Stimulated activated CD8-positive, alpha-beta memory T cell treated with anti-CD3 and anti-CD28 coated beads, Interleukin-2, amount 100 ng/mL, for 48 hours (primary cell): Measurements from ENCODE around the gene SCAANT1.
A peak's percentile ranks its signal among the peaks of the same experiment; 100 is the strongest.

Experiments
- DNase-seq, 2 donors: peaks; one replicate each; pipeline ENCODE4 v3.0.0-alpha.2; 2020; ENCODE audit warnings: low read depth in 2 of 2

SCAANT1 gene

GRCh38 chr3:63911873-63912767 lies at the start of gene SCAANT1:
TSS of gene SCAANT1 (minus strand) at chr3:63912383.
- DNase-seq: peak; percentile 64 to 75

DNA sequence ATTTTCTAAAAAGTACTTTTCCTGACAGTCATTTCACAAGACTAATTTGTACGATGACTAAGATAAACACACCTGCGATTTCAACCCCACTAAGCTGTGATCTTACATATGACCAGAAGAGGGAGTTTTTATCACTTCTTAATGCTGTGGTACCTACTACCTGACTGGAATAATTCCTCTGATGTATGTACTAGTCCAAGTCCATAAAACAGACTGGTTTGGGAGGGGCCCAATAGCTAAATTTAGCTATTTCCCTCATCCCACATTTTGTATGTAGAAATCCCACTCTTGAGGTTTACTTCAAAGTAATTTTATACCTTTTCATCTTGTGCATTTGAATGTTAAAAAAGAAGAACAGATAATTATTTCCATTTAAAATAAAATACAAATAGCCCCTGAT lies 49.7 kb upstream of the SCAANT1 start:
- DNase-seq: no peak

GRCh38 chr3:63960048-63960711 lies 48.0 kb upstream of the SCAANT1 start:
- no peak for DNase-seq

GRCh38 chr3:63959146-63959545 lies 47.0 kb upstream of the SCAANT1 start:
- DNase-seq: no peak

DNA sequence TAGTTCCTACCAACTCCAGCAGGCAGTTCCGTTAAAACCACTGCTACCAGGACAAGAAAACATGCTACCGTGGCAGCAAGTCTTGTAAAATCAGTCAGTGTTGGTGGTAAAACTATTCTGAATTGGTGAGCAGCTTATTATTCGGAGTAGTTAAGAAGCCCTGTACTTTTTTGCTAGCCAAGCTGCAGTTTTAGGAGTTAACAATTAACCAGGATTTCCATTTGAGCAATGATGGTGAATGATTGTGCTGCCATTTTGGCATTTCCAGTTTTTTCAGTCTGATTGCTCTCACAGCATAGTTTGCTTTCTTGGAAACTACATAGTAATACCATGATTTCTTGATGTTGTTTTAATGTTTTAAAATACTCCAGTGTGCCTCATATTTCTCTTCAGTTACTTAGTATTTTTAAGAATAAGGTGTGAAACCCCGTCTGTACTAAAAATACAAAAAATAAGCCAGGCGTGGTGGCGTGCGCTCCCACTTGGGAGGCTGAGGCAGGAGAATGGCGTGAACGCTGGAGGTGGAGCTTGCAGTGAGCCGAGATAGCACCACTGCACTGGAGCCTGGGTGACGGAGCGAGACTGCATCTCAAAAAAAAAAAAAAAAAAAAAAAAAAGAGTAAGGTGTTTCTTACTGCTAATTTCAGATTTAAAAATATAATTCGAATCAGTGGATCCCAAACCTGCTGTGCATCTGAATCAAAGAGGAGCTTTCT lies 43.8 kb upstream of the SCAANT1 start:
- DNase-seq: no peak

DNA sequence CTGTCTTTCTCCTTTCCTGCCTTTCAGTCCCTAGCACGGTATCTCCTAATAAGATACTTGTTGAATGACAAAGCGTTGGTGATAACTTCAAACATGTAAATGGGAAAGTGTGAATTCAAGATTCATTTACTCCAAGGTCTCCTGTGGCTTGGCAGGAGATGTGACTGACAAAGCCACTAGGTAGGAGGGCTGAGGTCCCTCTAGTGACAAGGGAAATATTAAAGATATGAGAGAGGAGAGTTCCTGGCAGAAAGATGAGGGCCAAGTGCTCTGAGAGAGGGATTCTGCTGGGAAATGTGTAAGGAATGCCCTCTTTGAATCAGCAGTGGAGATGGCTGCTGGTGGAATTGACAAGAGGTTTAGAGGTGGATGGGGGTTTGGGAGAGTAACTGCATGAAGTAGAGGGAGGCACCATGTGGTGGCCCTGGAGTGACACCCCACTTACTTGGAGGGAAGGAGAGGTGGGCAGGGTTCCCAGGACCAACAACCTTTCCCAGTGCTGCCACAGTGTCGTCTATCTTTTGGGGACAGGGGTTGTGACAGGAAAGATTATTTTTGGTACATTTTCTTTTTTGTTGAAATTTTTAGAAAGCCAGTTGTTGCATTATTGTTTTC lies 43.0 kb upstream of the SCAANT1 start:
- DNase-seq: no peak

DNA sequence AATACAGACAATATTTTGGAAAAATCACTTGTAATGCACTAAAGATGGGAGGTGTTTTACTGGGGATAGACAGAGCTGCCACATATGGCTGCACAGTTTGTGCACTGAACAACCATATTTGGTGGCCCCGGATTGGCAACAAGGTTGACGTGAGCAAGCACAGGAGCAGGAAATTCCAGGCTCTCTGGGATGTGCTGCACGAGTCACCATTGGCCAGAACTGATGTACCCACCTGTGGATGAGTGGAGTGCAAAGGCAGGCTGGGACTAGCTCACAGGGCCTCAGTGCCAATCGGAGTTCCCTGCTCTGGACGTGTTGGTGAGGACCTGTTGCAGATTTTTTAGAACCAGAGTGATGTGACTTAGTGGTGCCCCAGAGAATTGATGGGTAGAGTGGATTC lies 42.0 kb upstream of the SCAANT1 start:
- DNase-seq: no peak

- DNase-seq: no peak
These were observed 40.0 kb upstream of the SCAANT1 start for GRCh38 chr3:63952248-63952594.

GRCh38 chr3:63951492-63952247 lies 39.5 kb upstream of the SCAANT1 start:
- no peak for DNase-seq

GRCh38 chr3:63950698-63951097 lies 38.5 kb upstream of the SCAANT1 start:
- no peak for DNase-seq

DNA sequence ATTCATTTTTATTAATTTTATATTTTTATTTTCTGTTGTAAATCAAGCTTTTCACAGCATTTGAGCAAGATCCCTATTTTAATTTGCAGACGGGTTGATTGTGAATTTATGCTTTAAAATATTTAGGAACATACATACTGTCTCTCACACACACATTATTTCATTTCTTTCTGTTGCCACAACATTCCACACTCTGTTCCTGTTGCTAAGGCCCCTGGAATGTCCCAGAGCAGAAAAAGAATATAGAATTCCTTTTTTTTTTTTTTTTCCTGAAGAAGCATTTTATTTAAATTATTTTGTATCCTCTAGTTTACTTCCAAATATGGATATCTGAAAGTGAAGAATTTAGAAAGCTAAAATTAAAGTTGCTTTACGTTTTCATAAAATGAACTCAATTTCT lies 36.8 kb upstream of the SCAANT1 start:
- DNase-seq: no peak

DNA sequence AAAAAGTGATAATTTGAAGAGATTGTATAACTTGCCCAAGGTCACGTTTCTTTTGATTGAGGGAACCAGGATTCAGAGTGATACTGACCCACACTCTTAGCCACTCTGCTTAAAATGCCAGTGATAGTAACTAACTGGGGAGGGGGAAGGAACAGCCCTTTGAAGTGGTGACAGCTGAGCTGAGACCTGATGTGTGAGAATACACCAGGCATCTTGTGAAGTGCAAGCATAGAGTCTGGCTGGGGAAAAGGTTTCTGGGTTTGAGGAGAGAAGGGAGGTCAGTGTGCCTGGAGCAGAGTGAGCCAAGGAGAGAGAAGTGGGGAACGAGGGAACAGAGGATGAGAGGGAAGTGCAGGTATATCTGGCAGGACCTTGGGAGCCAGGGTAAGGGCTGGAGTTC lies 35.4 kb upstream of the SCAANT1 start:
- no peak for DNase-seq

GRCh38 chr3:63946753-63947152 lies 34.6 kb upstream of the SCAANT1 start:
- no peak for DNase-seq

DNA sequence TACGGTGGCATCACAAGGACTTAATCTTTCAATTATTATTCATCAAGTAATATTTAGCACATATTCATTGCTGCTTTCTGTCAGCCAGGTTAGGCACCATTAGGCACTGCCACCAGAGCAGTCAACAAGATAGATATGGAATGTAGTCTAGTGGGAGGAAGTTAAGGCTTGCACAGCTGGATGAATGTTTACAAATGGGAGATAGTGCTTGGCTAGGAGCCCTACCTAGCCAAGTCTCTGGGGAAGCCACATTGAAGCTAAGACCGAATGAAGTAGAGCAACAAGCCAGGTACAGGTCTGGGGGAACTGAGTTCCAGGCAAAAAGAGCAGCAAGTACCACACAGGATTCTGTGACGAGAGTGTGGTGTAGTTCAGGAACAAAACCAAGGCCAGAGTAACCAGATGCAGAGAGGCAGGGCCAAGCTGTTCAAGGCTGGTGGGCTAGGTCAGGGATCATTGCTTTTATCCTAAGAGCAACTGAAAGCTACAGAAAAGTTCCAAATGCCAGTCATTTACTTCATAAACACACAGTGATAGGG lies 33.4 kb upstream of the SCAANT1 start:
- no peak for DNase-seq

GRCh38 chr3:63943678-63944077 lies 31.5 kb upstream of the SCAANT1 start:
- DNase-seq: no peak

- DNase-seq: no peak
These were observed 30.3 kb upstream of the SCAANT1 start for GRCh38 chr3:63942528-63942927.

- no peak for DNase-seq
These were observed 28.2 kb upstream of the SCAANT1 start for GRCh38 chr3:63940389-63940757.

GRCh38 chr3:63937661-63938651 lies 25.8 kb upstream of the SCAANT1 start:
- no peak for DNase-seq

GRCh38 chr3:63936925-63937324 lies 24.7 kb upstream of the SCAANT1 start:
- no peak for DNase-seq
